GM23248 (cell line): ENCODE results near the gene DNAJC12. TPM values are rescaled to one million over a fixed set of nuclear protein-coding genes. Genes with fewer than 3 reads are reported as not detected.
A peak's percentile ranks its signal among the peaks of the same experiment; 100 is the strongest.

Experiments
- DNase-seq: peaks from one replicate; pipeline ENCODE4 v3.0.0-alpha.2; 2015
- H2AFZ ChIP-seq: fragments of 200-600 bp; sonication (generic); 2 replicates; pipeline ENCODE4 v1.6.1; 2016; ENCODE audit warnings: antibody characterized with exemption
- H3F3A ChIP-seq: fragments of 200-600 bp; sonication (generic); 2 replicates; pipeline ENCODE4 v1.6.1; 2016; ENCODE audit warnings: mild to moderate bottlenecking, antibody characterized with exemption, mixed run types; ENCODE audit not compliant: insufficient read depth
- H3K27ac ChIP-seq: fragments of 200-600 bp; sonication (generic); 2 replicates; pipeline ENCODE4 v1.5.1; 2016; ENCODE audit warnings: mild to moderate bottlenecking
- H3K27me3 ChIP-seq: fragments of 200-600 bp; sonication (generic); replicated peaks from 2 replicates; pipeline ENCODE4 v1.6.1; 2016; ENCODE audit warnings: mild to moderate bottlenecking; ENCODE audit not compliant: insufficient read depth
- H3K36me3 ChIP-seq: fragments of 200-600 bp; sonication (generic); 2 replicates; pipeline ENCODE4 v1.6.1; 2016; ENCODE audit warnings: low read depth, mild to moderate bottlenecking
- H3K4me1 ChIP-seq: fragments of 200-600 bp; sonication (generic); 2 replicates; pipeline ENCODE4 v1.6.1; 2016; ENCODE audit warnings: mild to moderate bottlenecking; ENCODE audit not compliant: insufficient read depth
- H3K4me2 ChIP-seq: fragments of 200-600 bp; sonication (generic); one replicate; pipeline ENCODE4 v1.6.1; 2016; ENCODE audit warnings: mild to moderate bottlenecking; ENCODE audit not compliant: unreplicated experiment
- H3K4me3 ChIP-seq: fragments of 200-600 bp; sonication (generic); 2 replicates; pipeline ENCODE4 v1.5.1; 2016; ENCODE audit warnings: mild to moderate bottlenecking
- H3K79me2 ChIP-seq: fragments of 200-600 bp; sonication (generic); 2 replicates; pipeline ENCODE4 v1.6.1; 2016; ENCODE audit warnings: mild to moderate bottlenecking; ENCODE audit not compliant: insufficient read depth
- H3K9ac ChIP-seq: fragments of 200-600 bp; sonication (generic); 2 replicates; pipeline ENCODE4 v1.6.1; 2016; ENCODE audit warnings: mild to moderate bottlenecking
- H3K9me2 ChIP-seq: fragments of 200-600 bp; sonication (generic); 2 replicates; pipeline ENCODE4 v1.6.1; 2016; ENCODE audit warnings: mixed run types, mild to moderate bottlenecking, moderate library complexity; ENCODE audit not compliant: insufficient read depth
- H3K9me3 ChIP-seq: fragments of 200-600 bp; sonication (generic); one replicate; pipeline ENCODE4 v1.6.1; 2017; ENCODE audit warnings: low read depth
- H4K20me1 ChIP-seq: fragments of 200-600 bp; sonication (generic); 2 replicates; pipeline ENCODE4 v1.6.0; 2016; ENCODE audit not compliant: insufficient read depth
- EZH2 ChIP-seq: fragments of 200-600 bp; sonication (generic); IDR thresholded peaks from 2 replicates; pipeline ENCODE4 v1.6.1; 2018; ENCODE audit warnings: antibody characterized with exemption, mild to moderate bottlenecking; ENCODE audit not compliant: insufficient read depth, poor library complexity, severe bottlenecking
- EZH2phosphoT487 ChIP-seq: fragments of 200-600 bp; sonication (generic); IDR thresholded peaks from 2 replicates; pipeline ENCODE4 v1.6.1; 2018; ENCODE audit warnings: antibody characterized with exemption, moderate library complexity, mild to moderate bottlenecking, low read depth; ENCODE audit not compliant: insufficient read depth
- WGBS, 2 experiments: methylation state at CpG; one replicate each; pipeline ENCODE4 v1.1.6; 2015 to 2017; ENCODE audit warnings: low lambda C conversion rate in 2 of 2, low coverage in 1 of 2; ENCODE audit errors: missing lambda C conversion rate in 2 of 2; 5-methylcytosine and 5-hydroxymethylcytosine counted together
- in situ Hi-C: fragments of 300-500 bp; cut with MboI; formaldehyde crosslinking; loops from 2 replicates; pipeline ENCODE4 v1.15.0; 2020
- polyA plus RNA-seq: library from polyadenylated mRNA; unstranded; fragments of >200 nt; fragmentation: Nextera tagmentation; extraction: Ambion mirVana; gene quantifications from 2 replicates; pipeline ENCODE4 v1.2.1, GENCODE V29; 2016
- total RNA-seq: library from RNA; depleted of rRNA; stranded (reverse); fragments of >200 nt; shearing (Covaris generic); gene quantifications from 2 replicates; pipeline ENCODE4 v1.2.3, GENCODE V29; 2014

DNAJC12 gene
- total and polyA plus RNA-seq, 2 experiments from 2014 or later, result 0.76 to 1.2 TPM

DNA sequence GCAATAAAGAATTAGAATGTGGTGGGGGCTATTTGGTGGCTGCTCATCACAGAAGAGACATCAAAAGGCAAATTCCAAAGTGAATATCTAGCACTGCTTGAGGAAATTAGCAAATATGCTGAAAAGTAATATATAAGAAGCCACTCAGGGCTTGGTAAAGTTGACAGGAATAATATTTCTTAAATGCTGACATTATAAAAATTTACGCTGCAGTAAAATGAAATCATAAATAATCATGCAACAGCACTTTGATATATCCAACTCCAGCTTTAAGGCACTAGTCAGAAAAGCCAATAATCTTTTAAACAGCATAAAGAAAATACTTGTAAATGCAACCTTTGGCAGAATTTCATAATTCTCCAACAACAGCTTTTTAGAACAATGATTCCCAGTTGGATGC is 36.9 kb downstream of the DNAJC12 start:
- TF ChIP-seq EZH2 (no peak), EZH2phosphoT487 (no peak)
- DNase-seq, result no peak
- in situ Hi-C loops, result no loop called here
- Histone ChIP-seq H3K36me3 (no peaks in the 10 kb centered on the region), H4K20me1 (no peaks in the 10 kb centered on the region), H3K4me3 (no peak overlapping the region), H3K27me3 (no peaks in the 10 kb centered on the region), H3K4me1 (0 out of 2 replicates have a peak, but pooled peaks cover 6% of the 10 kb centered on the region), H3K79me2 (no peaks in the 10 kb centered on the region), H3F3A (no peaks in the 10 kb centered on the region), H3K27ac (no peak overlapping the region), H3K4me2 (no peak overlapping the region), H3K9me3 (no peaks in the 10 kb centered on the region), H3K9ac (no peak overlapping the region), H3K9me2 (no peaks in the 10 kb centered on the region), H2AFZ (no peak overlapping the region)
- WGBS, 2 experiments, result 86 to 89% methylated on average over 1 of the region's 1 CpG

DNA sequence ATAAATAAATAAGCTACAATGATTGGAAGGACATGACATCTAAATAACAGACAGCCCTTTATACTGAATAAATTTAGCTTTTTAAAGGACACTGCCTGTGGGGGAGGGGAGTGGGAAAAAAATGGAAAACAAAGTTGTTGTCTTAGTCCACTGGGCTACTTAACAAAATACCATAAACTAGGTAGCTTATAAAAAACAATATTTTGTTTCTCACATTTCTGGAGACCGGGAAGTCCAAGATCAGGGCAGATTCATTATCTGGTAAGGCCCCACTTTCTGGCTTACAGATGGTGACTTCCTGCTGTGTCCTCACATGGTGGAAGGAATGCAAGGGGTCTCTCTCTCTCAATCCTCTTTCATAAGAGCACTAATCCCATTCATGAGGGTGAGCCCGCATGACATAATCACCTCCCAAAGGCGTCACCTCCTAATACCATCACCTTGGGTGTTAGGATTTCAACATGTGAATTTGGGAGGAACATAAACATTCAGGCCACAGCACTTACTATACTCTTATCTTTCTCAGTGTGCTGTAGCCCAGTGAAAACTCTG is 43.0 kb downstream of the DNAJC12 start:
- DNase-seq, result no peak
- Histone ChIP-seq H3K79me2 (no peaks in the 10 kb centered on the region), H3K9me3 (no peaks in the 10 kb centered on the region), H3K9me2 (no peaks in the 10 kb centered on the region), H2AFZ (peak overlapping the region; percentile 28; the same call in 1 of the 2 replicates), H3K27ac (no peak overlapping the region), H3K36me3 (no peaks in the 10 kb centered on the region), H3K4me1 (peaks cover 16% of the 10 kb centered on the region), H3F3A (no peaks in the 10 kb centered on the region; the same call in 1 of the 2 replicates), H4K20me1 (no peaks in the 10 kb centered on the region), H3K4me2 (no peak overlapping the region), H3K9ac (no peak overlapping the region), H3K4me3 (no peak overlapping the region), H3K27me3 (no peaks in the 10 kb centered on the region)
- in situ Hi-C loops, result no loop called here
- TF ChIP-seq EZH2phosphoT487 (no peak), EZH2 (no peak)
- 29 to 64% methylated on average over 2 to 3 of the region's 3 CpGs for WGBS, 2 experiments

DNA sequence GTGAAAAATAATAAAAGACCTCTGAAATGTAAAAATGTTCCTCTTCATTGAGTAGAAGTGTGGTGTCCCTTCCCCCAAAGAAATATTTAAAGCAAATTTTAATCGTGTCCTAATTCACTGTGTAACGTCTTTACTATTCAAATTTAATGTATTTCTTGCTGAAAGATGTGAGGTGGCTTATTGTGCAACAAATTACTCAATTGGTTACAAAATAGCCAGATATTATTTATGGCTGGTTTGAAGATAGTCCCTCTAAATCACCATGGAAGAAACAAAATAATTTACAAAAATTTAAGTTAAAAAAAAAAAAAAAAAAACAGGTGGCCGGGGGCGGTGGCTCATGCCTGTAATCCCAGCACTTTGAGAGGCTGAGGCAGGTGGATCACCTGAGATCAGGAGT is 43.7 kb downstream of the DNAJC12 start:
- TF ChIP-seq EZH2, result no peak
- TF ChIP-seq EZH2phosphoT487, result no peak
- WGBS, 2 experiments, result 83 to 86% methylated on average over 4 of the region's 4 CpGs
- peaks cover 16% of the 10 kb centered on the region for H3K4me1 ChIP-seq
- in situ Hi-C loops, result no loop called here
- H2AFZ ChIP-seq, result no peak overlapping the region
- no peak overlapping the region for H3K9ac ChIP-seq
- no peaks in the 10 kb centered on the region for H3K9me3 ChIP-seq
- no peak overlapping the region for H3K4me3 ChIP-seq
- H3K9me2 ChIP-seq, result no peaks in the 10 kb centered on the region
- no peaks in the 10 kb centered on the region; the same call in 1 of the 2 replicates for H3F3A ChIP-seq
- H3K36me3 ChIP-seq, result no peaks in the 10 kb centered on the region
- H3K79me2 ChIP-seq, result no peaks in the 10 kb centered on the region
- H4K20me1 ChIP-seq, result no peaks in the 10 kb centered on the region
- no peak overlapping the region for H3K27ac ChIP-seq
- H3K4me2 ChIP-seq, result no peak overlapping the region
- DNase-seq, result no peak
- H3K27me3 ChIP-seq, result no peaks in the 10 kb centered on the region

DNA sequence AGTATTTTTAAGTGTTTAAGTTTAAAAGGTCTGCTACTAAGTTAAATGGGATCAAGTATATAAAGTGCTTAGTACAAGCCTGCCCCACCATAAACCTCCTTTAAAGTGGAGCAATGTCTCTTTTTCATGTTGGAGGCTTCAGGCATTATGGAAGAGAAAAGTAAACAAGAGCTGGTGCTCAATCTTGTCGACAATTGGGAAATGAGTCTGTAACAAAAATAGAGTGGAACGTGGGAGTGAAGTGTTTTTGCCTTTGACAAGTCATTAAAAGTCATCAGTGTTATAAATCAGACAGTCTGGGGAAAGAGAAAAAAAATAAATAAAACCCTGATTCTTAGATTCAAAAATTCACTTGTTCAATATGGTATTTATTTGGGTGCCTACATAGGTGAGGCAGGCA is 44.7 kb downstream of the DNAJC12 start:
- Histone ChIP-seq H3K4me1 (peaks cover 16% of the 10 kb centered on the region), H3K9me2 (no peaks in the 10 kb centered on the region), H3K36me3 (no peaks in the 10 kb centered on the region), H4K20me1 (no peaks in the 10 kb centered on the region), H3K4me3 (no peak overlapping the region), H3K4me2 (no peak overlapping the region), H3K27me3 (no peaks in the 10 kb centered on the region), H3F3A (no peaks in the 10 kb centered on the region; the same call in 1 of the 2 replicates), H3K9me3 (no peaks in the 10 kb centered on the region), H2AFZ (peak overlapping the region; percentile 30; the same call in 1 of the 2 replicates), H3K79me2 (no peaks in the 10 kb centered on the region), H3K9ac (no peak overlapping the region), H3K27ac (no peak overlapping the region)
- in situ Hi-C loops, result no loop called here
- no peak for DNase-seq
- whole genome bisulfite sequencing, 2 experiments, result 4 to 5% methylated on average over 2 of the region's 2 CpGs
- TF ChIP-seq EZH2, result no peak
- TF ChIP-seq EZH2phosphoT487, result no peak

DNA sequence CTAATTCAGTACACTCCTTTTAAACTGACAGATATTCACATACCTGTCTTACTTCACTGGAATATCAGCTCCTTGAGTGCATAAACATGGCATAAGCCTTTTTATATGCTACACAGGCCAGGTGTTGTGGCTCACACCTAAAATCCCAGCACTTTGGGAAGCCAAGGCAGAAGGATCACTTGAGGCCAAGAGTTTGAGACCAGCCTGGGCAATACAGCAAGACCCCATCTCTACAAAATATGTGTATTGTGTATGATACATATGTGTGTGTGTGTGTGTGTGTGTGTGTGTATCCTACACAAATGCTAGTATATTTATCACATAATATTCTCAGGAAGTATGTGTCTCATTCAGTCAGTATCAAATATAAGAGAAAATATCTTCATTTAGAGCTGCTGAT is 45.3 kb downstream of the DNAJC12 start:
- DNase-seq, result no peak
- Histone ChIP-seq H3K4me2 (no peak overlapping the region), H3K36me3 (no peaks in the 10 kb centered on the region), H3K79me2 (no peaks in the 10 kb centered on the region), H3F3A (no peaks in the 10 kb centered on the region; the same call in 1 of the 2 replicates), H2AFZ (no peak overlapping the region), H4K20me1 (no peaks in the 10 kb centered on the region), H3K9me2 (no peaks in the 10 kb centered on the region), H3K27me3 (no peaks in the 10 kb centered on the region), H3K27ac (no peak overlapping the region), H3K9me3 (no peaks in the 10 kb centered on the region), H3K9ac (no peak overlapping the region), H3K4me1 (peaks cover 16% of the 10 kb centered on the region), H3K4me3 (no peak overlapping the region)
- in situ Hi-C loops, result no loop called here
- TF ChIP-seq EZH2phosphoT487 (no peak), EZH2 (no peak)
